PC-9 (cell line): ENCODE measurements around the gene EP300. TPM values are rescaled to one million over a fixed set of nuclear protein-coding genes. Genes with fewer than 3 reads are reported as not detected.

Experiments used
- BruUV-seq: library from RNA; stranded (reverse); fragments of 400-500 nt; replicated peaks from 2 replicates; lab custom pipeline; 2021; lab: Mats Ljungman, UMichigan
- CTCF ChIA-PET: fragments of 300-600 bp; sonication (Branson Sonifier 250); formaldehyde crosslinking; loops from one replicate; lab custom pipeline; 2022; ENCODE audit warnings: antibody characterized with exemption; lab: Charles Lee
- POLR2A ChIA-PET: fragments of 300-600 bp; sonication (Branson Sonifier 250); formaldehyde crosslinking; loops from one replicate; lab custom pipeline; 2022; ENCODE audit warnings: antibody characterized with exemption; ENCODE audit not compliant: unreplicated experiment; lab: Charles Lee
- DNase-seq, 2 experiments: peaks; one replicate each; pipeline versions ENCODE4 v3.0.0 to v3.0.0-alpha.2; 2015 to 2022; ENCODE audit warnings: mixed read lengths in 1 of 2
- H2AFZ ChIP-seq: fragments of 200-600 bp; sonication (generic); 2 replicates; pipeline ENCODE4 v1.8.1; 2017; ENCODE audit warnings: antibody characterized with exemption
- H3F3A ChIP-seq: fragments of 200-600 bp; sonication (generic); 2 replicates; pipeline ENCODE4 v1.8.1; 2017; ENCODE audit warnings: antibody characterized with exemption, mild to moderate bottlenecking, low read depth; ENCODE audit not compliant: insufficient read depth
- H3K27ac ChIP-seq: fragments of 200-600 bp; sonication (generic); 2 replicates; pipeline ENCODE4 v1.6.1; 2016; ENCODE audit warnings: mixed run types
- H3K27me3 ChIP-seq: fragments of 200-600 bp; sonication (generic); 2 replicates; pipeline ENCODE4 v1.6.1; 2016; ENCODE audit warnings: low read depth, mixed run types; ENCODE audit not compliant: insufficient read depth
- H3K36me3 ChIP-seq: fragments of 200-600 bp; sonication (generic); 2 replicates; pipeline ENCODE4 v1.6.1; 2016; ENCODE audit warnings: low read depth, mixed run types
- H3K4me1 ChIP-seq: fragments of 200-600 bp; sonication (generic); replicated peaks from 2 replicates; pipeline ENCODE4 v1.6.1; 2016; ENCODE audit warnings: mixed run types; ENCODE audit not compliant: insufficient read depth
- H3K4me2 ChIP-seq: fragments of 200-600 bp; sonication (generic); 2 replicates; pipeline ENCODE4 v1.6.1; 2017; ENCODE audit warnings: mixed run types
- H3K4me3 ChIP-seq: fragments of 200-600 bp; sonication (generic); 2 replicates; pipeline ENCODE4 v1.6.1; 2016; ENCODE audit warnings: mixed run types
- H3K79me2 ChIP-seq: fragments of 200-600 bp; sonication (generic); 2 replicates; pipeline ENCODE4 v1.6.1; 2017; ENCODE audit warnings: low read depth, mixed run types
- H3K9me2 ChIP-seq: fragments of 200-600 bp; sonication (generic); 2 replicates; pipeline ENCODE4 v1.8.1; 2017; ENCODE audit warnings: mild to moderate bottlenecking; ENCODE audit not compliant: insufficient read depth
- H3K9me3 ChIP-seq: fragments of 200-600 bp; sonication (generic); 2 replicates; pipeline ENCODE4 v1.8.1; 2016; ENCODE audit warnings: low read depth; ENCODE audit not compliant: insufficient read depth
- H4K20me1 ChIP-seq: fragments of 200-600 bp; sonication (generic); 2 replicates; pipeline ENCODE4 v1.8.1; 2017; ENCODE audit not compliant: insufficient read depth
- EZH2 ChIP-seq: fragments of 200-600 bp; sonication (generic); IDR thresholded peaks from 2 replicates; pipeline ENCODE4 v1.8.0; 2017; ENCODE audit warnings: antibody characterized with exemption, low read depth
- intact Hi-C: fragments of 100-400 bp; cut with micrococcal nuclease; formaldehyde crosslinking; loops from one replicate; pipeline ENCODE4 v1.10.0; 2022; ENCODE audit not compliant: unreplicated experiment
- total RNA-seq: library from RNA; stranded (reverse); gene quantifications from 2 replicates; pipeline ENCODE4 v1.2.3, GENCODE V29; 2021
- TF ChIP-seq, protein P1 (sequence below): fragments of 200-600 bp; sonication (generic); conservative IDR thresholded peaks from 2 replicates; pipeline ENCODE4 v1.6.1; 2017; ENCODE audit warnings: mixed run types, antibody characterized with exemption, mild to moderate bottlenecking, moderate library complexity

Gene EP300
- total RNA-seq, 1 experiment from 2014 or later, result 64.3 TPM

DNA sequence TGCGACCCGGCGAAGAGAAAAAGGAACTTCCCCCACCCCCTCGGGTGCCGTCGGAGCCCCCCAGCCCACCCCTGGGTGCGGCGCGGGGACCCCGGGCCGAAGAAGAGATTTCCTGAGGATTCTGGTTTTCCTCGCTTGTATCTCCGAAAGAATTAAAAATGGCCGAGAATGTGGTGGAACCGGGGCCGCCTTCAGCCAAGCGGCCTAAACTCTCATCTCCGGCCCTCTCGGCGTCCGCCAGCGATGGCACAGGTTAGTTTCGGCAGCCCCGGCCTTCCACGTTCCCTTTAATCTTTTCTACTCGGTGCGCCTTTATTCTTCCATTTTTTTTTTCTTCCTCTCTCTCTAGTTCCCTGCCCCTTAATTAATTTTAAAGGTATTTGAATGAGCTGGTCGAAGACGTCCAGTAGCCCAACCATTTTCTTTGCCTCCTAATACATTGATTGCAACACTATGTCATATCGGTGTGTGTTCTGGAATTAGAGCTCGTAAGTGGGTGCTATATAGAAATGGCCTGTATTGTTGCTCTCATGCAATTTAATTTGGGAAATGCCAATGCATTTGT lies 537 bp downstream of the EP300 start:
- no peak for TF ChIP-seq EZH2
- TF ChIP-seq, protein P1, sequence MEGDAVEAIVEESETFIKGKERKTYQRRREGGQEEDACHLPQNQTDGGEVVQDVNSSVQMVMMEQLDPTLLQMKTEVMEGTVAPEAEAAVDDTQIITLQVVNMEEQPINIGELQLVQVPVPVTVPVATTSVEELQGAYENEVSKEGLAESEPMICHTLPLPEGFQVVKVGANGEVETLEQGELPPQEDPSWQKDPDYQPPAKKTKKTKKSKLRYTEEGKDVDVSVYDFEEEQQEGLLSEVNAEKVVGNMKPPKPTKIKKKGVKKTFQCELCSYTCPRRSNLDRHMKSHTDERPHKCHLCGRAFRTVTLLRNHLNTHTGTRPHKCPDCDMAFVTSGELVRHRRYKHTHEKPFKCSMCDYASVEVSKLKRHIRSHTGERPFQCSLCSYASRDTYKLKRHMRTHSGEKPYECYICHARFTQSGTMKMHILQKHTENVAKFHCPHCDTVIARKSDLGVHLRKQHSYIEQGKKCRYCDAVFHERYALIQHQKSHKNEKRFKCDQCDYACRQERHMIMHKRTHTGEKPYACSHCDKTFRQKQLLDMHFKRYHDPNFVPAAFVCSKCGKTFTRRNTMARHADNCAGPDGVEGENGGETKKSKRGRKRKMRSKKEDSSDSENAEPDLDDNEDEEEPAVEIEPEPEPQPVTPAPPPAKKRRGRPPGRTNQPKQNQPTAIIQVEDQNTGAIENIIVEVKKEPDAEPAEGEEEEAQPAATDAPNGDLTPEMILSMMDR, result peak; percentile 15; the same call in 1 of the 2 replicates
- CTCF ChIA-PET, result interaction anchor here (1.0 kb wide), 1 partner anchor 170 kb away, joined by 9 read pairs; no protein-coding TSS in a partner anchor
- peak overlapping the region; percentile 97 for H3K27ac ChIP-seq
- peaks cover 50% of the 10 kb centered on the region for H4K20me1 ChIP-seq
- peaks cover 28% of the 10 kb centered on the region for H3K4me1 ChIP-seq
- DNase-seq, result peak in 1 of 2 experiments; percentile 19
- intact Hi-C loops, result no loop called here
- H3K27me3 ChIP-seq, result no peaks in the 10 kb centered on the region
- peaks cover 5% of the 10 kb centered on the region; the same call in 1 of the 2 replicates for H3F3A ChIP-seq
- H2AFZ ChIP-seq, result peak overlapping the region; percentile 72
- H3K4me2 ChIP-seq, result peak overlapping the region; percentile 91
- H3K9me2 ChIP-seq, result no peaks in the 10 kb centered on the region
- BruUV-seq, result no TSS peak
- H3K36me3 ChIP-seq, result peaks cover 22% of the 10 kb centered on the region
- POLR2A ChIA-PET, result interaction anchor here (0.5 to 1.4 kb wide), 7 partner anchors 38 to 312 kb away, joined by 4 to 19 read pairs (median 7); partner anchors contain the start of gene RBX1
- H3K9me3 ChIP-seq, result no peaks in the 10 kb centered on the region
- peak overlapping the region; percentile 92 for H3K4me3 ChIP-seq
- H3K79me2 ChIP-seq, result peaks cover 56% of the 10 kb centered on the region

DNA sequence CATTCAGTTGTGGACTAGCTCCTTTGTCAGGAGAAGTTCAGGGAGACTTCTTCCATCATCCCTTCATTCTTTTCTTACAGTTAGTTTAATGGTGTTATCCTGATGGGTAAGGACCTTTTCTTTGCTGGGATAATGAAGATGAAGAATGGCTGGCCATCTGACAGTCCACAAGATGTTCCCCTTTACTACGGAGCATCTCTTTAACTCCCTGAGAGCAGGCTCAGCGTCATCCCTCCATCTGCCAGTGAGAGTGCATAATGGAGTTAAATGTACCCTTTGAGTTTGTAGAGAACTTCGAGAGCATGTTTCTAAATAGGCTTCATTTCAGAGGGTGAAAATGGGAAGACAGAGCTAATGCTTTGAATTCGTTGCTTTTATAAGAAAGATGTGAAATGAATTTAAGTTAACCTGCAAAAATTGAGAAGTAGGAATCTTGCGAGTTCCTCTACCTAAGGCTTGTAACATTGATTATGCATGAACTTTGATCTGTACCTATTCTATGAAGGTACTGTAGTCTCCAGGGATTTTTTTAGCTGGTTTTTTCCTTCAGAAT lies 1.7 kb downstream of the EP300 start:
- Histone ChIP-seq H3F3A (peaks cover 9% of the 10 kb centered on the region; the same call in 1 of the 2 replicates), H3K27ac (no peak overlapping the region), H3K4me2 (peak overlapping the region; percentile 91), H3K9me3 (no peaks in the 10 kb centered on the region), H3K36me3 (peaks cover 27% of the 10 kb centered on the region), H4K20me1 (peaks cover 62% of the 10 kb centered on the region), H3K9me2 (no peaks in the 10 kb centered on the region), H3K4me3 (peak overlapping the region; percentile 92), H2AFZ (no peak overlapping the region), H3K27me3 (no peaks in the 10 kb centered on the region), H3K79me2 (peaks cover 68% of the 10 kb centered on the region), H3K4me1 (peaks cover 28% of the 10 kb centered on the region)
- CTCF ChIA-PET, result interaction anchor here (0.6 to 1.0 kb wide), 2 partner anchors 31 to 171 kb away, joined by 3 to 9 read pairs; no protein-coding TSS in a partner anchor
- intact Hi-C loops, result no loop called here
- TF ChIP-seq, protein P1, result no peak
- TF ChIP-seq EZH2, result no peak
- BruUV-seq, result no TSS peak
- DNase-seq, result no peak
- POLR2A ChIA-PET, result interaction anchor here (0.6 to 1.4 kb wide), 4 partner anchors 72 to 533 kb away, joined by 4 to 8 read pairs (median 6); partner anchors contain the start of gene RBX1

DNA sequence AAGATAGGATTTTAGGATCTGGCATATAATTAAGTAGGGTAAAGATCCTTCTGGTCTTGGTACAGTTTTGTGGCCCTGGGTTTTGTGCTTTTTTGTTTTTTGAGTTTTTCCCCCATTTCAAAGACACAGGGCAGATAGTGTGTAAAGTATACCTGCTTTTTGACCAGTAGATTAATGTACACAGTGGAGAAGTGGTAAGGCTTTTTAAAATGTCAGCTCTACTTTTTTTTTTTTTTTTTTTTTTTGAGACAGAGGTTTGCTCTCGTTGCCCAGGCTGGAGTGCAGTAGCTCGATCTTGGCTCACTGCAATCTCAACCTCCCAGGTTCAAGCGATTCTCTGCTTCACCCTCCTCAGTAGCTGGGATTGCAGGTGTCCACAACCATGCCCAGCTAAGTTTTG lies 4.0 kb downstream of the EP300 start:
- Histone ChIP-seq H3K27me3 (no peaks in the 10 kb centered on the region), H3F3A (peaks cover 17% of the 10 kb centered on the region; the same call in 1 of the 2 replicates), H3K4me1 (peaks cover 21% of the 10 kb centered on the region), H3K4me2 (peak overlapping the region; percentile 91), H3K9me2 (no peaks in the 10 kb centered on the region), H3K4me3 (0 out of 2 replicates have a peak overlapping the region, but pooled peaks have one; percentile 92), H3K9me3 (no peaks in the 10 kb centered on the region), H4K20me1 (peaks cover 85% of the 10 kb centered on the region), H3K79me2 (peaks cover 91% of the 10 kb centered on the region), H3K27ac (no peak overlapping the region), H3K36me3 (peaks cover 27% of the 10 kb centered on the region), H2AFZ (no peak overlapping the region)
- TF ChIP-seq, protein P1, result no peak
- no peak for TF ChIP-seq EZH2
- ChIA-PET POLR2A (interaction anchor here (0.7 kb wide), 1 partner anchor 93 kb away, joined by 3 read pairs; no protein-coding TSS in a partner anchor), CTCF (no interaction called here)
- intact Hi-C loops, result no loop called here
- DNase-seq, result no peak
- no TSS peak for BruUV-seq
